PC-3 (cell line): ENCODE measurements around the gene COA5.

Source experiments
- CTCF ChIP-seq: fragments of 300-600 bp; sonication (generic); conservative IDR thresholded peaks from 2 replicates; pipeline ENCODE4 v1.5.1; 2017; ENCODE audit warnings: antibody characterized with exemption, low read depth, mild to moderate bottlenecking, low read length
- EZH2 ChIP-seq: fragments of 300-600 bp; sonication (generic); IDR thresholded peaks from one replicate; pipeline ENCODE4 v1.6.1; 2017; ENCODE audit warnings: antibody characterized with exemption, mild to moderate bottlenecking, low read length; ENCODE audit not compliant: unreplicated experiment
- EZH2phosphoT487 ChIP-seq: fragments of 300-600 bp; sonication (generic); IDR thresholded peaks from 2 replicates; pipeline ENCODE4 v1.6.1; 2018; ENCODE audit warnings: mild to moderate bottlenecking, antibody characterized with exemption, low read length, borderline replicate concordance

- TF ChIP-seq CTCF (peak; percentile 93), EZH2 (no peak), EZH2phosphoT487 (no peak)
Measured at GRCh38 chr2:98569197-98569793, 39.0 kb downstream of the COA5 start.
